GM12872 (cell line): ENCODE results near the gene BIN1.

ENCODE experiments used
- TF ChIP-seq, protein P1 (sequence below): IDR thresholded peaks from 3 replicates; pipeline ENCODE4 v1.5.1; 2011; ENCODE audit warnings: low read depth, mild to moderate bottlenecking, low read length, moderate library complexity; ENCODE audit not compliant: insufficient read depth

BIN1 gene

GRCh38 chr2:127049927-127050802 lies 56.8 kb downstream of the BIN1 start:
- TF ChIP-seq, protein P1, sequence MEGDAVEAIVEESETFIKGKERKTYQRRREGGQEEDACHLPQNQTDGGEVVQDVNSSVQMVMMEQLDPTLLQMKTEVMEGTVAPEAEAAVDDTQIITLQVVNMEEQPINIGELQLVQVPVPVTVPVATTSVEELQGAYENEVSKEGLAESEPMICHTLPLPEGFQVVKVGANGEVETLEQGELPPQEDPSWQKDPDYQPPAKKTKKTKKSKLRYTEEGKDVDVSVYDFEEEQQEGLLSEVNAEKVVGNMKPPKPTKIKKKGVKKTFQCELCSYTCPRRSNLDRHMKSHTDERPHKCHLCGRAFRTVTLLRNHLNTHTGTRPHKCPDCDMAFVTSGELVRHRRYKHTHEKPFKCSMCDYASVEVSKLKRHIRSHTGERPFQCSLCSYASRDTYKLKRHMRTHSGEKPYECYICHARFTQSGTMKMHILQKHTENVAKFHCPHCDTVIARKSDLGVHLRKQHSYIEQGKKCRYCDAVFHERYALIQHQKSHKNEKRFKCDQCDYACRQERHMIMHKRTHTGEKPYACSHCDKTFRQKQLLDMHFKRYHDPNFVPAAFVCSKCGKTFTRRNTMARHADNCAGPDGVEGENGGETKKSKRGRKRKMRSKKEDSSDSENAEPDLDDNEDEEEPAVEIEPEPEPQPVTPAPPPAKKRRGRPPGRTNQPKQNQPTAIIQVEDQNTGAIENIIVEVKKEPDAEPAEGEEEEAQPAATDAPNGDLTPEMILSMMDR, result peak; percentile 96

- TF ChIP-seq, protein P1, result no peak
Measured at GRCh38 chr2:127048969-127049897, 57.7 kb downstream of the BIN1 start.

GRCh38 chr2:127048618-127048935 lies 58.4 kb downstream of the BIN1 start:
- TF ChIP-seq, protein P1, result no peak

GRCh38 chr2:127047716-127048617 lies 59.0 kb downstream of the BIN1 start:
- TF ChIP-seq, protein P1, result no peak

DNA sequence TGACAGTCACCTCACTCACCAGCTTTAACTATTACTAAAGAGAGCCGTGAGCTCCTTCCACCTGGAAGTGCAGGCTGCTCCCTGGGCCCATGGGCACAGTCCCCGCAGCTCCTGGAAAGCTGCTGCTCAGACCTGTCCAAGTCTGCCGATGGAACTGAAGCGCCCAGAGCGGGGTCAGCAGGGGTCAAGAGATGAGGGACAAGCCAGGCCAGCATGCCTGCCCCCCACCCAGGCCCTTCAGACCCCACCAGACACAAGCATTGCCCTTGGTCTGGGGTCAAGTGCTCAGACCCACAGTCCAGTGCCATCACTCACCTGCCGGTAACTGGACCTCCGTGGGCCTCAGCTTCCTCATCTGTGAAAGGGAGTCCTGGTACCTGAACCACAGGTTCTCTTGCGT lies 59.9 kb downstream of the BIN1 start:
- TF ChIP-seq, protein P1, result no peak

GRCh38 chr2:127046579-127046978 lies 60.4 kb downstream of the BIN1 start:
- TF ChIP-seq, protein P1, result no peak
